Measurements from ENCODE around the gene KCNK10. TPM values are rescaled to one million over a fixed set of nuclear protein-coding genes. Genes with fewer than 3 reads are reported as not detected.

Gene KCNK10
- total RNA-seq, 1 donor from 2014 or later, result 0.24 TPM

GRCh38 chr14:88140874-88141273, 182.2 kb downstream of the KCNK10 start:
- TF ChIP-seq CTCF (IDR thresholded peaks at IDR 0.05; ENCODE audit: unreplicated experiment), result no peak
- H3K4me1 Mint-ChIP-seq (ENCODE audit: low read depth), result no peaks in the 10 kb centered on the region
- H3K27me3 Mint-ChIP-seq, result peaks cover 17% of the 10 kb centered on the region
- DNase-seq (ENCODE audit: low spot score, unreplicated experiment), result no peak
- H3K9me3 Mint-ChIP-seq (ENCODE audit: low read depth), result no peaks in the 10 kb centered on the region
- H3K4me3 Mint-ChIP-seq (ENCODE audit: low read depth), result no peak overlapping the region
- H3K36me3 Mint-ChIP-seq (ENCODE audit: insufficient read depth), result no peaks in the 10 kb centered on the region
- H3K27ac Mint-ChIP-seq, result no peak overlapping the region

- no peak for TF ChIP-seq CTCF (IDR thresholded peaks at IDR 0.05; ENCODE audit: unreplicated experiment)
- Mint-ChIP-seq H3K27me3 (peaks cover 9% of the 10 kb centered on the region), H3K9me3 (ENCODE audit: low read depth) (peaks cover 3% of the 10 kb centered on the region), H3K27ac (no peak overlapping the region), H3K4me3 (ENCODE audit: low read depth) (no peak overlapping the region), H3K36me3 (ENCODE audit: insufficient read depth) (peaks cover 1% of the 10 kb centered on the region), H3K4me1 (ENCODE audit: low read depth) (no peaks in the 10 kb centered on the region)
- DNase-seq (ENCODE audit: low spot score, unreplicated experiment), result no peak
Measured at GRCh38 chr14:88137327-88137726, 185.7 kb downstream of the KCNK10 start.

Other genes with a start within 250 kb of the KCNK10 start
- 32.5 and 32.7 TPM in 2 replicates for gene SPATA7, start 62.4 kb upstream of the KCNK10 start, total RNA-seq
- gene PTPN21, start 231.7 kb upstream of the KCNK10 start, total RNA-seq, result 40.0 and 42.1 TPM in 2 replicates
- 102 and 116 TPM in 2 replicates for gene ZC3H14, start 239.8 kb upstream of the KCNK10 start, total RNA-seq

Data from progenitor cell of endocrine pancreas (in vitro differentiated cells).